HEK293 (cell line): ENCODE measurements around the gene BIRC5.

Experiments
- CTCF ChIA-PET: fragments of 350-600 bp; formaldehyde crosslinking; extraction: SDS; loops from one replicate; lab custom pipeline; 2021; ENCODE audit warnings: antibody characterized with exemption; lab: Yijun Ruan, JAX
- POLR2A ChIA-PET: fragments of 300-600 bp; formaldehyde crosslinking; extraction: SDS; loops from one replicate; lab custom pipeline; 2020; ENCODE audit warnings: antibody characterized with exemption, inconsistent platforms; lab: Yijun Ruan, JAX
- H3K27ac ChIP-seq: fragments of 200-500 bp; sonication (Bioruptor generic); 2 replicates; pipeline ENCODE4 v1.5.1; 2014; ENCODE audit warnings: low read depth, low read length, control low read depth, inconsistent platforms; ENCODE audit errors: extremely low read depth
- H3K36me3 ChIP-seq, 2 experiments: fragments of 200-500 bp in 1 of 2; sonication (Bioruptor generic) in 1 of 2; 1 replicate in 1 of 2; 2 replicates in 1 of 2; pipeline ENCODE4 v1.5.1; 2014 to 2017; ENCODE audit warnings: inconsistent platforms in 2 of 2, low read length in 2 of 2; ENCODE audit not compliant: control insufficient read depth in 2 of 2, insufficient read depth in 1 of 2
- H3K4me1 ChIP-seq: fragments of 200-500 bp; sonication (Bioruptor generic); 2 replicates; pipeline ENCODE4 v1.5.1; 2014; ENCODE audit warnings: mild to moderate bottlenecking, low read length, inconsistent platforms; ENCODE audit not compliant: control insufficient read depth, insufficient read depth
- H3K4me3 ChIP-seq: 2 replicates; pipeline ENCODE4 v1.5.1; 2011; ENCODE audit warnings: low read depth, mild to moderate bottlenecking, control low read depth, low read length, moderate library complexity
- H3K9me3 ChIP-seq: fragments of 200-500 bp; sonication (Bioruptor generic); 2 replicates; pipeline ENCODE4 v1.5.1; 2014; ENCODE audit warnings: low read depth, low read length, inconsistent platforms; ENCODE audit not compliant: control insufficient read depth, insufficient read depth
- ATF2 ChIP-seq: fragments of 450-650 bp; formaldehyde crosslinking; IDR thresholded peaks from 2 replicates; pipeline ENCODE4 v1.5.1; 2016; ENCODE audit warnings: missing biosample characterization, missing genetic modification characterization, low read depth
- HOXC10 ChIP-seq: sonication (generic); formaldehyde crosslinking; IDR thresholded peaks from 2 replicates; pipeline ENCODE4 v1.8.1; 2023; ENCODE audit warnings: mild to moderate bottlenecking, missing genetic modification reagents
- KLF9 ChIP-seq: fragments of 450-650 bp; formaldehyde crosslinking; IDR thresholded peaks from 2 replicates; pipeline ENCODE4 v1.5.1; 2016; ENCODE audit warnings: missing biosample characterization, missing genetic modification characterization, low read depth
- REPIN1 ChIP-seq: fragments of 450-650 bp; formaldehyde crosslinking; IDR thresholded peaks from 2 replicates; pipeline ENCODE4 v1.5.1; 2017; ENCODE audit warnings: missing biosample characterization, missing genetic modification characterization, low read depth
- SP3 ChIP-seq: fragments of 450-650 bp; formaldehyde crosslinking; IDR thresholded peaks from 2 replicates; pipeline ENCODE4 v1.5.1; 2016; ENCODE audit warnings: missing biosample characterization, missing genetic modification characterization
- SP7 ChIP-seq: fragments of 450-650 bp; formaldehyde crosslinking; IDR thresholded peaks from 2 replicates; pipeline ENCODE4 v1.5.1; 2016; ENCODE audit warnings: missing biosample characterization, missing genetic modification characterization
- YY1 ChIP-seq: fragments of 450-650 bp; formaldehyde crosslinking; IDR thresholded peaks from 2 replicates; pipeline ENCODE4 v1.5.1; 2018; ENCODE audit warnings: missing biosample characterization, missing genetic modification characterization
- ZBTB11 ChIP-seq: fragments of 450-650 bp; formaldehyde crosslinking; conservative IDR thresholded peaks from 2 replicates; pipeline ENCODE4 v1.5.1; 2016; ENCODE audit warnings: low read depth, missing biosample characterization, missing genetic modification characterization
- ZBTB17 ChIP-seq: fragments of 450-650 bp; formaldehyde crosslinking; IDR thresholded peaks from 2 replicates; pipeline ENCODE4 v1.5.1; 2016; ENCODE audit warnings: missing biosample characterization, missing genetic modification characterization
- ZNF292 ChIP-seq: fragments of 450-650 bp; formaldehyde crosslinking; IDR thresholded peaks from 2 replicates; pipeline ENCODE4 v1.5.1; 2016; ENCODE audit warnings: low read depth, missing biosample characterization, missing genetic modification characterization, borderline replicate concordance
- ZNF302 ChIP-seq: fragments of 450-650 bp; formaldehyde crosslinking; IDR thresholded peaks from 2 replicates; pipeline ENCODE4 v1.5.1; 2016; ENCODE audit warnings: missing biosample characterization, missing genetic modification characterization, low read depth
- ZNF354C ChIP-seq: fragments of 450-650 bp; formaldehyde crosslinking; IDR thresholded peaks from 2 replicates; pipeline ENCODE4 v1.5.1; 2016; ENCODE audit warnings: missing biosample characterization, missing genetic modification characterization, low read depth, borderline replicate concordance
- ZNF366 ChIP-seq: fragments of 450-650 bp; formaldehyde crosslinking; conservative IDR thresholded peaks from 2 replicates; pipeline ENCODE4 v1.5.1; 2016; ENCODE audit warnings: missing biosample characterization, missing genetic modification characterization
- ZNF433 ChIP-seq: fragments of 450-650 bp; formaldehyde crosslinking; IDR thresholded peaks from 2 replicates; pipeline ENCODE4 v1.5.1; 2016; ENCODE audit warnings: missing biosample characterization, missing genetic modification characterization, low read depth
- ZNF555 ChIP-seq: fragments of 450-650 bp; formaldehyde crosslinking; conservative IDR thresholded peaks from 2 replicates; pipeline ENCODE4 v1.5.1; 2017; ENCODE audit warnings: missing biosample characterization, mild to moderate bottlenecking, missing genetic modification characterization, inconsistent platforms
- ZNF624 ChIP-seq: fragments of 450-650 bp; formaldehyde crosslinking; IDR thresholded peaks from 2 replicates; pipeline ENCODE4 v1.5.1; 2017; ENCODE audit warnings: missing biosample characterization, missing genetic modification characterization
- ZNF658 ChIP-seq: fragments of 450-650 bp; formaldehyde crosslinking; IDR thresholded peaks from 2 replicates; pipeline ENCODE4; 2016; ENCODE audit warnings: missing biosample characterization, missing genetic modification characterization
- ZNF670 ChIP-seq: fragments of 450-650 bp; formaldehyde crosslinking; IDR thresholded peaks from 2 replicates; pipeline ENCODE4 v1.5.1; 2016; ENCODE audit warnings: missing biosample characterization, missing genetic modification characterization, low read depth
- ZXDB ChIP-seq: fragments of 450-650 bp; formaldehyde crosslinking; IDR thresholded peaks from 2 replicates; pipeline ENCODE4 v1.5.1; 2016; ENCODE audit warnings: missing biosample characterization, missing genetic modification characterization
- TF ChIP-seq, protein P1 (sequence below): fragments of 450-650 bp; formaldehyde crosslinking; IDR thresholded peaks from 2 replicates; pipeline ENCODE4 v1.5.1; 2016; ENCODE audit warnings: missing biosample characterization, missing genetic modification characterization

BIRC5 gene

DNA sequence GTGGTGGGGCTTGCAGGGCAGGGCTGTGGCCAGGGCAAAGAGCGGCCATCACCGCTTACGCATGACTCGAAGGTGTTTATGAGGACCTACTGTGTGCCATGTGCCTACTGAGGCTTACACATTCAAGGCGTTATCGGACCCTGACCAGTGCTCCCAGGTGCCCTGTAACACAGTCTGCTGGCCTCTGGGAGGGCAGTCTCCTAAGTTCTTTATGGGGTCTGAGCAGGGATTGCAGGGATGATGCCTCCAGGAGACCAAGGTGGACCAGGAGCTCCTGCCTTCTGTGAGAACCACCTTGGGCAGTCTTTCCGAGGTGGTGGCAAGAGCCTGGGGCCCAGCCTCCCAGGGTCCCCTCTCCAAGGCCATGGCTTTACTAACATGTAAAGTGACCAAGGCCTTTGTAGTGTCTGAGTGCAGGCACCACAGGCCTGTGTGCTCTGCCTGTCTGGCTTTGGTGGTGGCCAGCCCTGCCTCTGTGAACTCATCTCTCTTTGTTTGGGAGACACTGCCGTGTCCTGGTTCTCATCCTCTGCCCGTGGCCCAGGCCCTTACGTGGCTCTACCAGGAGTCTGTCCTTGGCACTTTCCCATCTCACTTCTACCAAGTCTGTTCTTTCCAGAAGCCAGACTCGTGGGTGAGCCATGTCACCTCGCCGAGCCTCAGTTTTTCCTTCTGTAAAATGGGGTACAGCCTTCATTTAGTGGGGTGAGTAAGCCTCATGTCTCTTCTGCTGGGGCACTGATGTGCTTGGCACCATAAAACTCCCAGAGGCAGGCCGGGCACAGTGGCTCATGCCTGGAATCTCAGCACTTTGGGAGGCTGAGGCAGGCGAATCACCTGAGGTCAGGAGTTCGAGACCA, 49.1 kb upstream of the BIRC5 start:
- ChIA-PET POLR2A (interaction anchor here (1.3 to 1.6 kb wide), 2 partner anchors 23 to 35 kb away, joined by 3 read pairs; partner anchors contain the start of gene TMC8), CTCF (interaction anchor here (2.2 kb wide), 1 partner anchor 12 kb away, joined by 11 read pairs; no protein-coding TSS in a partner anchor)
- no peaks in the 10 kb centered on the region for H3K36me3 ChIP-seq

DNA sequence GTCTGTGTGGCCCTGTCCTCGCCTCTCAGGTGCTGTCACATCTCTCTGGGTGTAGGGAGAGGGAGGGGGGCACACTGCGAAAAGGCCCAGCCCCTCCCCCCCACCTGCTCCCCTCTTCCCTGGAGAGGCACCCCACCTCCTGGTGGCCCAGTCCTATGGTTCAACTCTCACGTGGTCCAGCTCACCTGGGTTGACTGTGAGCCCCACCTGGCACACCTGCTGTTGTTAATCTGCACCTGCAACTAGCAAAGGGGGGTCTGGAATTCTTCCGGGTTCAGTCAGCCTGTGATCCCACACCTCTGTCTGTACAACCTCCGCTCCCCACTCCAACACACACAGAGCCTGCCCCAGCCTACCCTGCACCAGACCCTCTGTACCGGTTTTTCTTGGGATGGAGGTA, 47.6 kb upstream of the BIRC5 start:
- H3K4me3 ChIP-seq, result no peak overlapping the region
- no peak for TF ChIP-seq ZNF555 (tag by site-specific recombination)
- TF ChIP-seq ZNF670, result no peak
- TF ChIP-seq ATF2 (tag by site-specific recombination), result no peak
- TF ChIP-seq SP3 (tag by site-specific recombination), result no peak
- TF ChIP-seq ZNF658 (tag by site-specific recombination), result no peak
- TF ChIP-seq, protein P1, sequence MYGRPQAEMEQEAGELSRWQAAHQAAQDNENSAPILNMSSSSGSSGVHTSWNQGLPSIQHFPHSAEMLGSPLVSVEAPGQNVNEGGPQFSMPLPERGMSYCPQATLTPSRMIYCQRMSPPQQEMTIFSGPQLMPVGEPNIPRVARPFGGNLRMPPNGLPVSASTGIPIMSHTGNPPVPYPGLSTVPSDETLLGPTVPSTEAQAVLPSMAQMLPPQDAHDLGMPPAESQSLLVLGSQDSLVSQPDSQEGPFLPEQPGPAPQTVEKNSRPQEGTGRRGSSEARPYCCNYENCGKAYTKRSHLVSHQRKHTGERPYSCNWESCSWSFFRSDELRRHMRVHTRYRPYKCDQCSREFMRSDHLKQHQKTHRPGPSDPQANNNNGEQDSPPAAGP (tag by site-specific recombination), result no peak
- no peak for TF ChIP-seq ZXDB
- TF ChIP-seq ZNF366 (tag by site-specific recombination), result no peak
- no peak for TF ChIP-seq YY1 (tag by site-specific recombination)
- no peak for TF ChIP-seq ZNF624
- TF ChIP-seq KLF9 (tag by site-specific recombination), result no peak
- TF ChIP-seq ZNF302 (tag by site-specific recombination), result no peak
- TF ChIP-seq ZBTB17 (tag by site-specific recombination), result no peak
- H3K36me3 ChIP-seq, result peaks cover 0 to 13% of the 10 kb centered on the region in 2 experiments; a peak in 1 of 3 replicates
- POLR2A ChIA-PET, result interaction anchor here (0.9 kb wide), 1 partner anchor 82 kb away, joined by 3 read pairs; no protein-coding TSS in a partner anchor
- no peaks in the 10 kb centered on the region for H3K4me1 ChIP-seq
- no peak overlapping the region for H3K27ac ChIP-seq
- CTCF ChIA-PET, result interaction anchor here (1.0 kb wide), 1 partner anchor 153 kb away, joined by 3 read pairs; no protein-coding TSS in a partner anchor
- no peaks in the 10 kb centered on the region for H3K9me3 ChIP-seq

More for the DNA sequence above, 49.1 kb upstream of the BIRC5 start:
- Histone ChIP-seq H3K4me1 (no peaks in the 10 kb centered on the region), H3K4me3 (no peak overlapping the region), H3K27ac (no peak overlapping the region), H3K9me3 (no peaks in the 10 kb centered on the region)
- no peak for TF ChIP-seq ZNF433
- TF ChIP-seq SP7 (tag by site-specific recombination), result no peak
- no peak for TF ChIP-seq ZNF292 (tag by site-specific recombination)
- no peak for TF ChIP-seq REPIN1 (tag by site-specific recombination)
- no peak for TF ChIP-seq HOXC10
- TF ChIP-seq ZNF354C (tag by site-specific recombination), result no peak
- TF ChIP-seq ZBTB11, result no peak
